ENCODE data around the gene CFAP77.

DNA sequence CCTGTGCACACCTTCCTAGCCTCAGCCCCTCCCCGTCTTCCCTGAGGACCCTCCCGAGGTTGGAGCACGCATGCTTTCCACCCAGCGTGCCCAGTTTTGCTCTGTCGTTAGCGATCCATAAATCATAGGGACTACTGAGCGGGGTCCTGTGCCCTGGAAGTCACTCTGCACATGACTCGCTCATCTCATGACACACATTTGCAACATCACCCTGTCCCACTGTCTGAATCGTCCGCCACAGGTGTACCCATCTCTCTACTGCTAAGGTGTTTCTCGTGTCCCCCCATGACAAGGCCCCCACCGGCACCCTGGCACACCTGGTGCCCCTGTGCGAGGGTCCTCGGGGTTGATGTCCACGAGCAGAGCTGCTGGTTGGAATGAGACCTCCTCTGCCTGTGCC lies 103.4 kb downstream of the CFAP77 start:
- TF ChIP-seq MYC (IDR thresholded peaks at IDR 0.05; ENCODE audit: low read depth, low read length) = no peak
- TF ChIP-seq, protein P1, sequence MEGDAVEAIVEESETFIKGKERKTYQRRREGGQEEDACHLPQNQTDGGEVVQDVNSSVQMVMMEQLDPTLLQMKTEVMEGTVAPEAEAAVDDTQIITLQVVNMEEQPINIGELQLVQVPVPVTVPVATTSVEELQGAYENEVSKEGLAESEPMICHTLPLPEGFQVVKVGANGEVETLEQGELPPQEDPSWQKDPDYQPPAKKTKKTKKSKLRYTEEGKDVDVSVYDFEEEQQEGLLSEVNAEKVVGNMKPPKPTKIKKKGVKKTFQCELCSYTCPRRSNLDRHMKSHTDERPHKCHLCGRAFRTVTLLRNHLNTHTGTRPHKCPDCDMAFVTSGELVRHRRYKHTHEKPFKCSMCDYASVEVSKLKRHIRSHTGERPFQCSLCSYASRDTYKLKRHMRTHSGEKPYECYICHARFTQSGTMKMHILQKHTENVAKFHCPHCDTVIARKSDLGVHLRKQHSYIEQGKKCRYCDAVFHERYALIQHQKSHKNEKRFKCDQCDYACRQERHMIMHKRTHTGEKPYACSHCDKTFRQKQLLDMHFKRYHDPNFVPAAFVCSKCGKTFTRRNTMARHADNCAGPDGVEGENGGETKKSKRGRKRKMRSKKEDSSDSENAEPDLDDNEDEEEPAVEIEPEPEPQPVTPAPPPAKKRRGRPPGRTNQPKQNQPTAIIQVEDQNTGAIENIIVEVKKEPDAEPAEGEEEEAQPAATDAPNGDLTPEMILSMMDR (IDR thresholded peaks at IDR 0.05; ENCODE audit: low read depth, low read length) = no peak

Measured in NB4 (cell line).